ENCODE results near the gene CRISPLD2.

DNA sequence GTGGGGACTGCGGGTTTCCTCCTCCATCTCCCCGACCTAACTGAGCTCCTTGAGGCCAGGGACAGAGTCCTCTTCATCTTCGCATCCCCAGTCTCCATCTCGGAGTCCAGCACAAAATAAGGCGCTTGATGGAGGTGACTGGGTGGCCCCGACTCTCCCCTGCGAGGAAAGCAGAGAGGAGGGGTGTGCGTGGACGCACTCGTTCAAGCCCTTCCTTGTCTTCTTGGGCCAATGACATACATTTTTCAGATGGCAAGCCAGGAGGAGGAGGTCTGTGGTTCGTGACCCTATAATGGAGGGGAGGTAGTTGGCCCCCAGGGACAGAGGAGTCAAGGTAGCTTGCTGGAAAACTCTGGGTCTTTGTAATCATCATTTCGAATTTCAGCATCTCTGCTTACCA, 17.2 kb downstream of the CRISPLD2 start:
- TF ChIP-seq CTCF (IDR thresholded peaks at IDR 0.05 in 8 of 11, conservative IDR thresholded peaks at IDR 0.05 in 3 of 11) = no peak
- TF ChIP-seq POLR2A (IDR thresholded peaks at IDR 0.05) = no peak
- TF ChIP-seq POLR2AphosphoS5 (IDR thresholded peaks at IDR 0.05) = no peak

Data from spleen (tissue), 7 donors.